NCI-H128 (cell line): ENCODE results near the gene FANCI.

ENCODE experiments used
- DNase-seq: peaks from one replicate; lab custom pipeline; 2025; ENCODE audit not compliant: unreplicated experiment; lab: John Stamatoyannopoulos, UW

The FANCI gene

GRCh38 chr15:89243691-89244573 is at the start of gene FANCI:
FANCI (plus strand) TSS chr15:89243979; CDS start chr15:89247648, 3,669 bp downstream.
- peak; percentile 83 for DNase-seq

- no peak for DNase-seq
Measured at GRCh38 chr15:89194608-89195007, 49.2 kb upstream of the FANCI start.

- DNase-seq: no peak
Measured at GRCh38 chr15:89195836-89196235, 47.9 kb upstream of the FANCI start.

- no peak for DNase-seq
Measured at GRCh38 chr15:89196241-89196640, 47.5 kb upstream of the FANCI start.

GRCh38 chr15:89196994-89197393 is 46.8 kb upstream of the FANCI start:
- DNase-seq: peak; percentile 59

- peak; percentile 16 for DNase-seq
Measured at GRCh38 chr15:89197503-89197971, 46.2 kb upstream of the FANCI start.

- no peak for DNase-seq
Measured at GRCh38 chr15:89198196-89198595, 45.6 kb upstream of the FANCI start.

GRCh38 chr15:89198934-89199333 is 44.8 kb upstream of the FANCI start:
- DNase-seq: no peak

GRCh38 chr15:89199746-89200145 is 44.0 kb upstream of the FANCI start:
- no peak for DNase-seq

GRCh38 chr15:89200182-89200581 is 43.6 kb upstream of the FANCI start:
- no peak for DNase-seq

GRCh38 chr15:89201465-89202005 is 42.2 kb upstream of the FANCI start:
- no peak for DNase-seq

GRCh38 chr15:89203705-89204273 is 40.0 kb upstream of the FANCI start:
- DNase-seq: no peak

GRCh38 chr15:89205991-89206585 is 37.7 kb upstream of the FANCI start:
- no peak for DNase-seq

- peak; percentile 1 for DNase-seq
Measured at GRCh38 chr15:89206908-89207331, 36.9 kb upstream of the FANCI start.

- no peak for DNase-seq
Measured at GRCh38 chr15:89208256-89208655, 35.5 kb upstream of the FANCI start.

GRCh38 chr15:89209057-89209456 is 34.7 kb upstream of the FANCI start:
- DNase-seq: no peak

- DNase-seq: no peak
Measured at GRCh38 chr15:89211678-89212170, 32.1 kb upstream of the FANCI start.

- DNase-seq: no peak
Measured at GRCh38 chr15:89215627-89216026, 28.2 kb upstream of the FANCI start.

- DNase-seq: no peak
Measured at GRCh38 chr15:89217031-89217430, 26.7 kb upstream of the FANCI start.

- DNase-seq: no peak
Measured at GRCh38 chr15:89217686-89218376, 25.9 kb upstream of the FANCI start.

GRCh38 chr15:89218531-89218930 is 25.2 kb upstream of the FANCI start:
- DNase-seq: no peak
